Thoracic aorta (tissue), 2 donors: ENCODE results near the gene FBXO10. TPM values are rescaled to one million over a fixed set of nuclear protein-coding genes. Genes with fewer than 3 reads are reported as not detected.

ENCODE experiments used
- ATAC-seq: fragments of 150-250 bp; one replicate; pipeline ENCODE4 v1.8.0; 2017; ENCODE audit warnings: low read depth; ENCODE audit not compliant: insufficient number of reproducible peaks, low FRiP score
- DNase-seq: peaks from one replicate; pipeline ENCODE4 v3.0.0-alpha.2; 2020; ENCODE audit warnings: low spot score
- H3K27ac ChIP-seq, 2 donors: fragments of 200-600 bp; sonication (generic); 1 replicate in 1 of 2; 2 replicates in 1 of 2; pipeline ENCODE4 v1.5.1; 2016; ENCODE audit warnings: mild to moderate bottlenecking in 2 of 2, moderate library complexity in 2 of 2
- H3K27me3 ChIP-seq: fragments of 200-600 bp; sonication (generic); replicated peaks from 2 replicates; pipeline ENCODE4 v1.6.0; 2016; ENCODE audit warnings: mild to moderate bottlenecking; ENCODE audit not compliant: insufficient read depth
- H3K36me3 ChIP-seq: fragments of 200-600 bp; sonication (generic); one replicate; pipeline ENCODE4 v1.5.1; 2016
- H3K4me1 ChIP-seq, 2 donors: fragments of 200-600 bp; sonication (generic); 1 replicate in 1 of 2; 2 replicates in 1 of 2; pipeline versions ENCODE4 v1.5.1 to v1.6.0; 2016; ENCODE audit warnings: low read depth in 2 of 2, mild to moderate bottlenecking in 1 of 2; ENCODE audit not compliant: control insufficient read depth in 1 of 2
- H3K4me3 ChIP-seq: fragments of 200-600 bp; sonication (generic); 2 replicates; pipeline ENCODE4 v1.5.1; 2016; ENCODE audit warnings: mild to moderate bottlenecking
- H3K9me3 ChIP-seq: fragments of 200-600 bp; sonication (generic); 2 replicates; pipeline ENCODE4 v1.5.1; 2016
- total RNA-seq, 2 donors: library from RNA; depleted of rRNA; stranded (reverse); fragments of >200 nt; gene quantifications; one replicate each; pipeline versions ENCODE4 v1.1.0 to v1.2.3, GENCODE V29; 2016
- TF ChIP-seq, protein P1 (sequence below): fragments of 200-600 bp; sonication (generic); IDR thresholded peaks from one replicate; pipeline ENCODE4 v1.5.1; 2019; ENCODE audit warnings: antibody characterized with exemption

The FBXO10 gene
- total RNA-seq, 2 donors from 2014 or later: 6.9 to 20.7 TPM

DNA sequence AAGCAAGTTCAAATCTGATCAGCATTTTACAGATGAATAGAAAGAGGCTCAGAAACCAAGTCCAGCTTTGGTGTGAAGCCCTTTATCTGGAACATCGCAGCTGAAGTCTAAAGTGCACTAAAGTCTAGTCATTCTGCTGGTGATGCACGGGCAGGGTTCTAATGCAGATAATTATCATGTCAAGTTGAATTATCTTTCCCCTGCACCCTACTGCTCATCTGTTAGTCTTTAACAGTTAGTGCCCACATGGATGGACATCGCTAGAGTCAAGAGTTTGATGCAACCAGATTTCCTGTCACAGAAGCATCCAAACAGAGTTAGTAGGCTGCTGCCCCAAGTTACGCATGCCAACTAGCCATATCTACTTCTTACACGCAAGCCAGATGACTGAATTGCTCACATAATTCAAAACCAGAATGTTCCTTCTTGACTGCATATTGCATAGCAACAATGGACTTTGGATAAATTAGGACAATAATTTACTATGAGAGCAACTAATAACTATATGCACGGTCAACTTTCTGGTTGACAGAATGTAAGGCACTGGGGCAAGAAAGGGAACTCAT is 17.8 kb upstream of the FBXO10 start:
- ATAC-seq: no peak
- Histone ChIP-seq H3K4me1 (peaks cover 18 to 29% of the 10 kb centered on the region in 2 donors), H3K36me3 (no peaks in the 10 kb centered on the region), H3K27ac (no peak overlapping the region), H3K9me3 (no peaks in the 10 kb centered on the region), H3K27me3 (no peaks in the 10 kb centered on the region), H3K4me3 (peak overlapping the region; percentile 38)
- TF ChIP-seq, protein P1, sequence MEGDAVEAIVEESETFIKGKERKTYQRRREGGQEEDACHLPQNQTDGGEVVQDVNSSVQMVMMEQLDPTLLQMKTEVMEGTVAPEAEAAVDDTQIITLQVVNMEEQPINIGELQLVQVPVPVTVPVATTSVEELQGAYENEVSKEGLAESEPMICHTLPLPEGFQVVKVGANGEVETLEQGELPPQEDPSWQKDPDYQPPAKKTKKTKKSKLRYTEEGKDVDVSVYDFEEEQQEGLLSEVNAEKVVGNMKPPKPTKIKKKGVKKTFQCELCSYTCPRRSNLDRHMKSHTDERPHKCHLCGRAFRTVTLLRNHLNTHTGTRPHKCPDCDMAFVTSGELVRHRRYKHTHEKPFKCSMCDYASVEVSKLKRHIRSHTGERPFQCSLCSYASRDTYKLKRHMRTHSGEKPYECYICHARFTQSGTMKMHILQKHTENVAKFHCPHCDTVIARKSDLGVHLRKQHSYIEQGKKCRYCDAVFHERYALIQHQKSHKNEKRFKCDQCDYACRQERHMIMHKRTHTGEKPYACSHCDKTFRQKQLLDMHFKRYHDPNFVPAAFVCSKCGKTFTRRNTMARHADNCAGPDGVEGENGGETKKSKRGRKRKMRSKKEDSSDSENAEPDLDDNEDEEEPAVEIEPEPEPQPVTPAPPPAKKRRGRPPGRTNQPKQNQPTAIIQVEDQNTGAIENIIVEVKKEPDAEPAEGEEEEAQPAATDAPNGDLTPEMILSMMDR: no peak
- DNase-seq: no peak

- Histone ChIP-seq H3K36me3 (peaks cover 8% of the 10 kb centered on the region), H3K4me1 (peaks cover 18 to 29% of the 10 kb centered on the region in 2 donors), H3K4me3 (peak within 1 kb of the TSS; percentile 89), H3K27ac (peak within 1 kb of the TSS; percentile 70 to 79), H3K9me3 (no peaks in the 10 kb centered on the region), H3K27me3 (no peaks in the 10 kb centered on the region)
- TF ChIP-seq, protein P1: no peak
- DNase-seq (peak; percentile 84), ATAC-seq (peak; percentile 82)
These were observed 16.1 kb upstream of the FBXO10 start, which contains the start of gene TOMM5 for GRCh38 chr9:37592108-37592951. TSS of gene TOMM5 (minus strand) at chr9:37592597. CDS start at chr9:37592532, 65 bp downstream.

- TF ChIP-seq, protein P1: no peak
- no peak for ATAC-seq
- DNase-seq: no peak
- Histone ChIP-seq H3K4me3 (no peak overlapping the region), H3K9me3 (no peaks in the 10 kb centered on the region), H3K27me3 (no peaks in the 10 kb centered on the region), H3K27ac (no peak overlapping the region), H3K36me3 (peaks cover 18% of the 10 kb centered on the region), H3K4me1 (peaks cover 11 to 20% of the 10 kb centered on the region in 2 donors)
These were observed 11.3 kb upstream of the FBXO10 start for GRCh38 chr9:37587521-37587920.

DNA sequence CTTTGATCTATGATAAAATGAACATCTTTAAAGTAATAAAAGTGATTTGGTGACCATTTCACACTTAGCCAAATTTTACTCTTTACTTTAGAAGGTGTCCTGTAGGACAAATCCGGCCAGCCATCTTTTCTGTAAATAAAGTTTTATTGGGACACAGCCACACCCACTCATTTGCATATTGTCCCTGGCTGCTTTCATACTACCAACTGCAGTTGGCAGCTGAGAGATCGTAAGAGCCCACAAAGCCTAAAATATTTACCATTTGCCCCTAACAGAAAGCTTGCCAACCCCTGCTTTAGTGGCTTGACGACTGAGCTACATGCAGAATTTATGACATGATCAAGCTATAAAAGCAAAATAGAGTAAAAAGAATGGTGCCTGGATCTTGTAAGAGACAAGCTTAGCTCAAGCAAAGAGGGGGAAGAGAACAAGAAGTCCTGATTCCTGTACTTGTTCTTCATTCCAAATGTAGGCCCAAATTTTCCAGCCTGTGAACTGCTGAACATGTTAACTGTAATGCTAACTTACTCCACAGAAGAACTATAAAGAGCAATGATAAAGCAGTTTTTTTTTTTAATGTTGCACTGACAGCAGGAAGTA is 7.4 kb upstream of the FBXO10 start:
- Histone ChIP-seq H3K9me3 (no peaks in the 10 kb centered on the region), H3K4me3 (no peak overlapping the region), H3K27me3 (no peaks in the 10 kb centered on the region), H3K4me1 (no peaks in the 10 kb centered on the region), H3K27ac (no peak overlapping the region), H3K36me3 (peaks cover 18% of the 10 kb centered on the region)
- DNase-seq: no peak
- TF ChIP-seq, protein P1: no peak
- no peak for ATAC-seq

- Histone ChIP-seq H3K9me3 (no peaks in the 10 kb centered on the region), H3K27ac (no peak overlapping the region), H3K4me3 (no peak overlapping the region), H3K4me1 (no peaks in the 10 kb centered on the region), H3K27me3 (no peaks in the 10 kb centered on the region), H3K36me3 (peaks cover 12% of the 10 kb centered on the region)
- DNase-seq: no peak
- no peak for ATAC-seq
- TF ChIP-seq, protein P1: peak; percentile 66
These were observed 6.5 kb upstream of the FBXO10 start for GRCh38 chr9:37582548-37583157.
